HG03521 (cell line): Measurements from ENCODE around the gene TAS2R50.

Source experiments
- ATAC-seq: cut with Tn5 transposase; IDR thresholded peaks from one replicate; pipeline ENCODE4 v1.9.1; 2021; ENCODE audit warnings: mild to moderate bottlenecking, moderate library complexity; ENCODE audit not compliant: unreplicated experiment

The TAS2R50 gene

DNA sequence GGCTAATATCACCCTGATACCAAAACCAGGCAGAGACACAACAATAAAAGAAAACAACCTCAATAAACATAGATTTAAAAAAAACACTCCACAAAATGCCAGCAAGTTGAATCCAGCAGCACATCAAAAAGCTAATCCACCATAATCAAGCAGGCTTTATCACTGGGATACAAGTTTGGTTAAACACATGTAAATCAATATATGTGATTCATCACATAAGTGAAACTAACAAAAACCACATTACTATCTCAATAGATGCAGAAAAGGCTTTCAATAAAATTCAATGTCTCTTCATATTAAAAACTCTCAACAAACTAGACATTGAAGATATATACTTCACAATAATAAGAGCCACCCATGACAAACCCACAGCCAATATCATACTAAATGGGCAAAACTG is 30.6 kb downstream of the TAS2R50 start:
- ATAC-seq = no peak

- no peak for ATAC-seq
Observed at GRCh38 chr12:10952645-10953044, 34.1 kb downstream of the TAS2R50 start.

GRCh38 chr12:10943167-10943566 is 43.5 kb downstream of the TAS2R50 start:
- no peak for ATAC-seq

DNA sequence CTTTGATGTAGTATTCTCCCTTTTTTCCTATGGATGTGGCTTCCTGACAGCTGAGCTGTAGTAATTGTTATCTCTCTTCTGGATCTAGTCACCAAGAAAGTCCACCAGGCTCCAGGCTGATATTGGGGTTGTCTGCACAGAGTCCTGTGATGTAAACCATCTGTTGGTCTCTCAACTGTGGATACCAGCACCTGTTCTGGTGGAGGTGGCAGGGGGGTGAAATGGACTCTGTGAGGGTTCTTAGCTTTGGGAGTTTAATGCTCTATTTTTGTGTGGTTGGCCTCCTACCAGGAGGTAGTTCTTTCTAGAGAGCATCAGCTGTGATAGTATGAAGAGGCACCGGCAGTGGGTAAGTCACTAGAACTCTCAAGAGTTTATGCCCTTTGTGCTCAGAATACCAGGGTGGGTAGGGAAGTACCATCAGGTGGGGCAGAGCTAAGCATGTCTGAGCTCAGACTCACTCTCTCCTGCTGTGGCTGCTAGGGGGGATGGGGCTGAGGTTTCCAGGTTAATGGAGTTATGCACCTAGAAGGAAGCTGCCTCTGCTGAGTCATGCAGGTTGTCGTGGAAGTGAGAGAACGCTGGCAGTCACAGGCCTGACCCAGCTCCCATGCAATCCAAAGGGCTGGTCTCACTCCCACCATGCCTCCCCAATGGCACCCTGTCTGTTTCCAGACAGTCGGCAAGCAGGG is 44.6 kb downstream of the TAS2R50 start:
- no peak for ATAC-seq

DNA sequence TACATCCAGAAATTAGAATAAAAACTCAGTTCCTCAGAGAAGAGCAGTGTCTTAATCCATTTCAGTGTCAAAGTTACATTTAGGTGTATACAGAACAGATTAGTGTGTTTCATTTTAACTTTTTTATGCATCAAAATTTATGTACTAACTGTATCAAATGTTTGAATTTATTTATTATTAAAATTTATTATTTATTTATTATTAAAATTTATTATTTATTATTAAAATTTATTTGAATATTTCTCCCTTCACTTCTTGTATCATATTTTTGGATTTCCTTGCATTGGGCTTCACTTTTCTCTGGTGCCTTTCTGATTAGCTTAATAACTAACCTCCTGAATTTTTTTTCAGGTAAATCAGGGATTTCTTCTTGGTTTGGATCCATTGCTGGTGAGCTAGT is 45.3 kb downstream of the TAS2R50 start:
- ATAC-seq = no peak

- no peak for ATAC-seq
Observed at GRCh38 chr12:10940389-10940788, 46.3 kb downstream of the TAS2R50 start.

DNA sequence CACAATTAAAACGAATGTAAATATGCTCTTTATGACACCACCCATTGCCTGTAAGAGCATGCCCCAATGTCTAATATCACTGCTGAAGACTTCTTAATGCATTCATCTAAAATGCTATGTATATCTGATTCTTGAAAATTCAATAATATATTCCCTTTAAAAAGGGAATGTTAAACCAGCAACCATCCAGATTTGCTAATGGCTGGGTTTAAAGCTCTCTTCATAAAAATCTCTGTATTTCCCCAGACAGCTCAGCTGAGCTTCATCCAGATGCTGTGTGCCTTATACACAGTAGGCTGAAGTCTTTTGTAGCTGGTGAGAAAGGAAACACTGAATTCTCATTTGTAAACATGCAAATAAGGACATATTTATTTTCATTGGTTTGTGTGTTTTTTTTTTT is 47.5 kb downstream of the TAS2R50 start, which contains the start of gene TAS2R14:
Gene TAS2R14 (minus strand): TSS at position 101 of the 400 bp plus-strand sequence. CDS start 56 bp downstream, at position 45.
- ATAC-seq = no peak

- ATAC-seq = no peak
Observed at GRCh38 chr12:10936506-10936905, 50.2 kb downstream of the TAS2R50 start.
